Mammary epithelial cell (primary cell): ENCODE measurements around the gene THRAP3.
"Not testable (repeated sequence)": the region's sequence is repeated elsewhere in the genome, so short reads cannot be mapped to it uniquely, and the experiment has no call there.

ENCODE experiments used
- CTCF ChIP-seq, 2 donors: IDR thresholded peaks in 1 of 2; conservative IDR thresholded peaks in 1 of 2; 2 replicates each; pipeline ENCODE4 v1.5.1; 2011 to 2012; ENCODE audit warnings: inconsistent platforms in 2 of 2, low read length in 2 of 2, mild to moderate bottlenecking in 2 of 2, control low read depth in 1 of 2, low read depth in 1 of 2; ENCODE audit not compliant: insufficient read depth in 1 of 2; ENCODE audit errors: extremely low read depth in 1 of 2
- EZH2 ChIP-seq: IDR thresholded peaks from 2 replicates; pipeline ENCODE4 v1.6.1; 2012; ENCODE audit warnings: low read length, inconsistent platforms, borderline replicate concordance

- TF ChIP-seq EZH2; CTCF (conservative IDR thresholded peaks at IDR 0.05 in 1 of 2, IDR thresholded peaks at IDR 0.05 in 1 of 2; ENCODE audit: extremely low read depth in 1 of 2, insufficient read depth in 1 of 2, low read depth in 1 of 2, low read length in 2 of 2): not testable (repeated sequence)
These were observed 2.3 kb upstream of the THRAP3 start for GRCh38 chr1:36221901-36222300.
